Thoracic aorta (tissue), 2 donors: ENCODE measurements around the gene LUM. TPM values are rescaled to one million over a fixed set of nuclear protein-coding genes. Genes with fewer than 3 reads are reported as not detected.

Experiments used
- ATAC-seq: fragments of 150-250 bp; one replicate; pipeline ENCODE4 v1.8.0; 2017; ENCODE audit warnings: low read depth; ENCODE audit not compliant: insufficient number of reproducible peaks, low FRiP score
- DNase-seq: peaks from one replicate; pipeline ENCODE4 v3.0.0-alpha.2; 2020; ENCODE audit warnings: low spot score
- H3K27ac ChIP-seq, 2 donors: fragments of 200-600 bp; sonication (generic); 1 replicate in 1 of 2; 2 replicates in 1 of 2; pipeline ENCODE4 v1.5.1; 2016; ENCODE audit warnings: mild to moderate bottlenecking in 2 of 2, moderate library complexity in 2 of 2
- H3K27me3 ChIP-seq: fragments of 200-600 bp; sonication (generic); replicated peaks from 2 replicates; pipeline ENCODE4 v1.6.0; 2016; ENCODE audit warnings: mild to moderate bottlenecking; ENCODE audit not compliant: insufficient read depth
- H3K36me3 ChIP-seq: fragments of 200-600 bp; sonication (generic); one replicate; pipeline ENCODE4 v1.5.1; 2016
- H3K4me1 ChIP-seq, 2 donors: fragments of 200-600 bp; sonication (generic); 1 replicate in 1 of 2; 2 replicates in 1 of 2; pipeline versions ENCODE4 v1.5.1 to v1.6.0; 2016; ENCODE audit warnings: low read depth in 2 of 2, mild to moderate bottlenecking in 1 of 2; ENCODE audit not compliant: control insufficient read depth in 1 of 2
- H3K4me3 ChIP-seq: fragments of 200-600 bp; sonication (generic); 2 replicates; pipeline ENCODE4 v1.5.1; 2016; ENCODE audit warnings: mild to moderate bottlenecking
- H3K9me3 ChIP-seq: fragments of 200-600 bp; sonication (generic); 2 replicates; pipeline ENCODE4 v1.5.1; 2016
- CTCF ChIP-seq: fragments of 200-600 bp; sonication (generic); IDR thresholded peaks from one replicate; pipeline ENCODE4 v1.5.1; 2019; ENCODE audit warnings: antibody characterized with exemption
- total RNA-seq, 2 donors: library from RNA; depleted of rRNA; stranded (reverse); fragments of >200 nt; gene quantifications; one replicate each; pipeline versions ENCODE4 v1.1.0 to v1.2.3, GENCODE V29; 2016

Gene LUM
- total RNA-seq, 2 donors from 2014 or later = 138 to 257 TPM

GRCh38 chr12:91109581-91110310 is 1.5 kb downstream of the LUM start:
- no peak overlapping the region for H3K27ac ChIP-seq
- no peak for TF ChIP-seq CTCF
- ATAC-seq (no peak), DNase-seq (no peak)
- no peak overlapping the region for H3K4me3 ChIP-seq
- no peaks in the 10 kb centered on the region for H3K4me1 ChIP-seq
- no peaks in the 10 kb centered on the region for H3K27me3 ChIP-seq
- H3K36me3 ChIP-seq = no peaks in the 10 kb centered on the region
- H3K9me3 ChIP-seq = no peaks in the 10 kb centered on the region

- DNase-seq = no peak
- TF ChIP-seq CTCF = peak; percentile 46
- H3K4me1 ChIP-seq = no peaks in the 10 kb centered on the region
- no peak for ATAC-seq
- H3K9me3 ChIP-seq = no peaks in the 10 kb centered on the region
- H3K27ac ChIP-seq = no peak overlapping the region
- H3K27me3 ChIP-seq = no peaks in the 10 kb centered on the region
- H3K36me3 ChIP-seq = no peaks in the 10 kb centered on the region
- no peak overlapping the region for H3K4me3 ChIP-seq
Measured at GRCh38 chr12:91109148-91109564, 2.1 kb downstream of the LUM start.

GRCh38 chr12:91108196-91108755 is 3.0 kb downstream of the LUM start:
- H3K4me3 ChIP-seq = no peak overlapping the region
- H3K9me3 ChIP-seq = no peaks in the 10 kb centered on the region
- no peaks in the 10 kb centered on the region for H3K4me1 ChIP-seq
- ATAC-seq (no peak), DNase-seq (no peak)
- no peak overlapping the region for H3K27ac ChIP-seq
- H3K27me3 ChIP-seq = no peaks in the 10 kb centered on the region
- no peaks in the 10 kb centered on the region for H3K36me3 ChIP-seq
- no peak for TF ChIP-seq CTCF

GRCh38 chr12:91106283-91106682 is 5.0 kb downstream of the LUM start:
- no peaks in the 10 kb centered on the region for H3K36me3 ChIP-seq
- ATAC-seq (no peak), DNase-seq (no peak)
- no peak for TF ChIP-seq CTCF
- H3K4me1 ChIP-seq = no peaks in the 10 kb centered on the region
- H3K4me3 ChIP-seq = no peak overlapping the region
- H3K27ac ChIP-seq = no peak overlapping the region
- H3K27me3 ChIP-seq = no peaks in the 10 kb centered on the region
- H3K9me3 ChIP-seq = no peaks in the 10 kb centered on the region

- Histone ChIP-seq H3K4me3 (no peak overlapping the region), H3K36me3 (no peaks in the 10 kb centered on the region), H3K9me3 (no peaks in the 10 kb centered on the region), H3K27ac (no peak overlapping the region), H3K4me1 (no peaks in the 10 kb centered on the region), H3K27me3 (no peaks in the 10 kb centered on the region)
- no peak for TF ChIP-seq CTCF
- DNase-seq = no peak
- no peak for ATAC-seq
Measured at GRCh38 chr12:91105807-91106206, 5.5 kb downstream of the LUM start.
